Mucosa of descending colon (tissue), 3 donors: ENCODE data around the gene HOXC6. TPM values are rescaled to one million over a fixed set of nuclear protein-coding genes. Genes with fewer than 3 reads are reported as not detected.
A peak's percentile ranks its signal among the peaks of the same experiment; 100 is the strongest.

Source experiments
- ATAC-seq: fragments of 200-7000 bp; cut with Tn5 transposase; one replicate; pipeline ENCODE4 v1.9.1; 2020; ENCODE audit warnings: mild to moderate bottlenecking, moderate library complexity
- DNase-seq, 3 donors: peaks; one replicate each; pipeline ENCODE4 v3.0.0-alpha.2; 2020
- H3K36me3 ChIP-seq: fragments of 200-600 bp; one replicate; pipeline ENCODE4 v1.8.0; 2021; ENCODE audit warnings: low read depth, mild to moderate bottlenecking
- H3K4me1 ChIP-seq: fragments of 200-600 bp; one replicate; pipeline ENCODE4 v1.8.0; 2021; ENCODE audit warnings: low read depth, mild to moderate bottlenecking
- H3K4me3 ChIP-seq: fragments of 200-600 bp; one replicate; pipeline ENCODE4 v1.8.0; 2021; ENCODE audit warnings: mild to moderate bottlenecking
- H3K9me3 ChIP-seq: fragments of 200-600 bp; one replicate; pipeline ENCODE4 v1.8.0; 2021; ENCODE audit warnings: mild to moderate bottlenecking
- intact Hi-C, 2 donors: fragments of 100-400 bp; cut with DNase I in 1 of 2; cut with micrococcal nuclease in 1 of 2; formaldehyde crosslinking; loops; one replicate each; pipeline versions ENCODE4 v1.11.0 to v1.11.1; 2022; cut with DNase I, micrococcal nuclease
- long read RNA-seq, 2 donors: library from polyadenylated mRNA; unstranded; transcript quantifications; one replicate each; pipeline ENCODE4 v2.0.0, GENCODE V29; 2019 to 2021
- total RNA-seq, 3 donors: library from RNA; stranded (reverse); fragmentation: NEBNext Ultra II Directional in 2 of 3; extraction: Animal tissue kit (Norgen Biotek cat#: 25700) in 2 of 3; gene quantifications; one replicate each; pipeline versions ENCODE4 v1.2.1 to v1.2.4, GENCODE V29; 2021 to 2023
- TF ChIP-seq, protein P1 (sequence below): fragments of 200-600 bp; IDR thresholded peaks from one replicate; pipeline ENCODE4 v1.8.0; 2022; ENCODE audit warnings: antibody characterized with exemption, mild to moderate bottlenecking
- donor health status: DM: no; HTN: no; CAD: no; lungs with moderate emphysema.
- donor health status: DM: no; HTN: no; CAD: no.
- donor health status: DM: no; HTN: yes; CAD: no.

The HOXC6 gene
- under 1 TPM in 2 of 3 donors, not detected in 1; 0.22 to 0.32 TPM for total RNA-seq
- long read RNA-seq, donor 1 = 0 reads
- long read RNA-seq, donor 2 = 0 reads

GRCh38 chr12:54028314-54029201, at the start of gene HOXC6:
HOXC6 (plus strand) TSS chr12:54028440; CDS start chr12:54028522, 82 bp downstream.
- peak; percentile 68 for ATAC-seq
- TF ChIP-seq, protein P1, sequence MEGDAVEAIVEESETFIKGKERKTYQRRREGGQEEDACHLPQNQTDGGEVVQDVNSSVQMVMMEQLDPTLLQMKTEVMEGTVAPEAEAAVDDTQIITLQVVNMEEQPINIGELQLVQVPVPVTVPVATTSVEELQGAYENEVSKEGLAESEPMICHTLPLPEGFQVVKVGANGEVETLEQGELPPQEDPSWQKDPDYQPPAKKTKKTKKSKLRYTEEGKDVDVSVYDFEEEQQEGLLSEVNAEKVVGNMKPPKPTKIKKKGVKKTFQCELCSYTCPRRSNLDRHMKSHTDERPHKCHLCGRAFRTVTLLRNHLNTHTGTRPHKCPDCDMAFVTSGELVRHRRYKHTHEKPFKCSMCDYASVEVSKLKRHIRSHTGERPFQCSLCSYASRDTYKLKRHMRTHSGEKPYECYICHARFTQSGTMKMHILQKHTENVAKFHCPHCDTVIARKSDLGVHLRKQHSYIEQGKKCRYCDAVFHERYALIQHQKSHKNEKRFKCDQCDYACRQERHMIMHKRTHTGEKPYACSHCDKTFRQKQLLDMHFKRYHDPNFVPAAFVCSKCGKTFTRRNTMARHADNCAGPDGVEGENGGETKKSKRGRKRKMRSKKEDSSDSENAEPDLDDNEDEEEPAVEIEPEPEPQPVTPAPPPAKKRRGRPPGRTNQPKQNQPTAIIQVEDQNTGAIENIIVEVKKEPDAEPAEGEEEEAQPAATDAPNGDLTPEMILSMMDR = no peak
- no peaks in the 10 kb centered on the region for H3K9me3 ChIP-seq
- peaks cover 11% of the 10 kb centered on the region for H3K4me1 ChIP-seq
- intact Hi-C loops = loop anchor here in 1 of 2 donors (5.0 kb wide), 1 partner anchor 164 kb away; no protein-coding TSS in a partner anchor
- H3K36me3 ChIP-seq = no peaks in the 10 kb centered on the region
- DNase-seq = no peak
- no peak within 1 kb of the TSS for H3K4me3 ChIP-seq

GRCh38 chr12:53978477-53979356, 49.5 kb upstream of the HOXC6 start:
- no peaks in the 10 kb centered on the region for H3K36me3 ChIP-seq
- H3K9me3 ChIP-seq = peaks cover 6% of the 10 kb centered on the region
- intact Hi-C loops = no loop called here
- H3K4me3 ChIP-seq = no peak overlapping the region
- ATAC-seq (peak; percentile 83), DNase-seq (peak in 1 of 3 donors; percentile 58)
- H3K4me1 ChIP-seq = peaks cover 8% of the 10 kb centered on the region
- TF ChIP-seq, protein P1 = no peak

DNA sequence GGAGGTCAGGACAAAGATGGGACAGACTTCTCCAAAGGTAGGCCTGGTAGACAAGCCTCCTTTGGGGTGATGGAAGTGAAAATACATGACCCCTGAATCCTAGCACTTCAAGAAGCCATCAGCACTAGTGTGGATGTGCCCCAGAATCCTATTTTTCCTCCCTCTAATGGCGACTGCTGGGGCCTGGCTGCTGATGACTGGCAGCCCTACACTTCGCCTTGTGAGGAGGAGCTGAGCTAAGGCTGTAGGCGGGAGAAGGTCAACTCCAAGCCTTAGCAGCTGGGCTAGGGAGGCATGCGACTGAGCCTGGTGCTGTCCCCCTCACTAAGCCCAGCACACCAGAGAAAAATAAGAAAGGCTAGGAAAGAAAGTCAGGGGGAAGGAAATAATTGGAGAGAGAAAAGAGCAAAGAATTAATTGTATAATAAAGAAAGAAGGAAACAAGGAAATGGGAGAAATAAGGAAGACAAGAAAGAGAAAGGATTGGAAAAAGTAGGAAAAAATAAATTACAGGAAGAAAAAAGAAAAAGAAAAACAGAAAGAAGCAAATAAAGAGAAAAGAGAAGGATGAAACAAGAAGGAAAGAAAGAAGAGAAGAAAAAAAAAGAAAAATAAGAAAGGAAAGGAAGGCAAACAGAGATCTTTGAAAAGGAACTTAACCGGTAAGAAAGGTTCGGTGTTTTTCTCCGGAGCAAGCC, 48.0 kb upstream of the HOXC6 start:
- no peak for DNase-seq
- intact Hi-C loops = no loop called here
- TF ChIP-seq, protein P1 = no peak
- Histone ChIP-seq H3K9me3 (peaks cover 6% of the 10 kb centered on the region), H3K36me3 (no peaks in the 10 kb centered on the region), H3K4me1 (peaks cover 5% of the 10 kb centered on the region), H3K4me3 (no peak overlapping the region)
- ATAC-seq = no peak

DNA sequence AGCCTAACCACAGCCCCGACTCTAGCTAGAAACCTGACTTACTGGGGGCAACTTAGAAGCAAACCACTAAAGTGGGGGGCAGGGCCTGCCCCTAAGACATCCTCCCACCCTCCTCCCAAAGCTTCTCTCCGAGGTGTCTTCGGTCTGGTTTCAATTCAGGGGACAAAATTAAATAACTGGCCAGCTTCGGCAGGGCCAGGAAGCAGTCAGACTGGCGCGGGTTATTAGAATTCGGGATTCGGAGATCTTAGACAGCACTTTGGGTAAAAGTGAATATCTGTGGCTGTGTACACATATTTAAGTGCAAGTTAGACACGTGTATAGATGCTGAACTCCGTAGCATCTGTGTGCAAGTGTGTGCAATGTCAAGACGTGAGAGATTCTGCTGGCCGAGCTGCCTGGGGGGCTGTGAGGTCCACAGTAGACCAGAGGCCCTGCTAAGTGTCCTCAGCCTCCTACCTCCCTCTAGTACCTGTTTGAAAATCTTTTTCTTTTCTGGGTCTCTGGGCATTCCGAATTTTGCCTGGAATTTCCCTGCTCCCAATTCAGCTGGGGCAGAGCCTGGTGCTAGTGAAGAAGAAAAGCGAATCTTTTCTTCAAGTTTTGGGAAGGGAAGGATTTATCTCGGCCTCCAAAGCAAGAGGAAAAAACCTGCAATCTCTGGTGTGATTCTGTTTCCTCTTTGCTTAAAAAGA, 47.3 kb upstream of the HOXC6 start:
- TF ChIP-seq, protein P1 = no peak
- Histone ChIP-seq H3K4me1 (peaks cover 9% of the 10 kb centered on the region), H3K36me3 (no peaks in the 10 kb centered on the region), H3K4me3 (no peak overlapping the region), H3K9me3 (peaks cover 5% of the 10 kb centered on the region)
- intact Hi-C loops = no loop called here
- no peak for DNase-seq
- ATAC-seq = no peak
